HFF-Myc (cell line): ENCODE measurements around the gene CHN2.

Source experiments
- DNase-seq: peaks from one replicate; pipeline ENCODE4 v3.0.0-alpha.2; 2011; ENCODE audit warnings: low read depth; ENCODE audit errors: extremely low read depth
- H3K4me3 ChIP-seq: replicated peaks from 2 replicates; pipeline ENCODE4 v1.5.1; 2011; ENCODE audit warnings: low read depth, mild to moderate bottlenecking, control low read depth, low read length
- TF ChIP-seq, protein P1 (sequence below): IDR thresholded peaks from 2 replicates; pipeline ENCODE4 v1.5.1; 2012; ENCODE audit warnings: mild to moderate bottlenecking, low read depth, low read length, control low read depth; ENCODE audit errors: missing control alignments

CHN2 gene

DNA sequence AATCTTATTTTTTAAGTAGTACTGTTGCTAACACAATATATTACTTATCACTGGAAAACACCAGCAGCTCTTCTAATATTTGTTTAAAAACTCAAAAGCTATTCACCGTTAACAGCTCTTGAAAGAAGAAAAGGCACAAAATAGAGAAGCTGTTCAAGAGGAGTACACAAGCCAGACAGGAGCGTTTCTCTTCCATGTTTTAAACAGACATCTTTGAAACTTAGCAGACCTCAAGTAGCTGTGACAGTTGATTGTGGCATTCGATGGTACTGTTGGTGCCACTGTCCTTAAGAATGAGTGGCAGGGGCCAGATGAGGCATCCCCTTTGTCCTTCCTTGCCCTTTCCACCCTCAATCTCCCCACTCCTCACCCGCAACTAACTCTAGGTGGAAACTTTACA is 287.5 kb downstream of the CHN2 start:
- TF ChIP-seq, protein P1, sequence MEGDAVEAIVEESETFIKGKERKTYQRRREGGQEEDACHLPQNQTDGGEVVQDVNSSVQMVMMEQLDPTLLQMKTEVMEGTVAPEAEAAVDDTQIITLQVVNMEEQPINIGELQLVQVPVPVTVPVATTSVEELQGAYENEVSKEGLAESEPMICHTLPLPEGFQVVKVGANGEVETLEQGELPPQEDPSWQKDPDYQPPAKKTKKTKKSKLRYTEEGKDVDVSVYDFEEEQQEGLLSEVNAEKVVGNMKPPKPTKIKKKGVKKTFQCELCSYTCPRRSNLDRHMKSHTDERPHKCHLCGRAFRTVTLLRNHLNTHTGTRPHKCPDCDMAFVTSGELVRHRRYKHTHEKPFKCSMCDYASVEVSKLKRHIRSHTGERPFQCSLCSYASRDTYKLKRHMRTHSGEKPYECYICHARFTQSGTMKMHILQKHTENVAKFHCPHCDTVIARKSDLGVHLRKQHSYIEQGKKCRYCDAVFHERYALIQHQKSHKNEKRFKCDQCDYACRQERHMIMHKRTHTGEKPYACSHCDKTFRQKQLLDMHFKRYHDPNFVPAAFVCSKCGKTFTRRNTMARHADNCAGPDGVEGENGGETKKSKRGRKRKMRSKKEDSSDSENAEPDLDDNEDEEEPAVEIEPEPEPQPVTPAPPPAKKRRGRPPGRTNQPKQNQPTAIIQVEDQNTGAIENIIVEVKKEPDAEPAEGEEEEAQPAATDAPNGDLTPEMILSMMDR, result no peak
- H3K4me3 ChIP-seq, result no peak overlapping the region
- no peak for DNase-seq

DNA sequence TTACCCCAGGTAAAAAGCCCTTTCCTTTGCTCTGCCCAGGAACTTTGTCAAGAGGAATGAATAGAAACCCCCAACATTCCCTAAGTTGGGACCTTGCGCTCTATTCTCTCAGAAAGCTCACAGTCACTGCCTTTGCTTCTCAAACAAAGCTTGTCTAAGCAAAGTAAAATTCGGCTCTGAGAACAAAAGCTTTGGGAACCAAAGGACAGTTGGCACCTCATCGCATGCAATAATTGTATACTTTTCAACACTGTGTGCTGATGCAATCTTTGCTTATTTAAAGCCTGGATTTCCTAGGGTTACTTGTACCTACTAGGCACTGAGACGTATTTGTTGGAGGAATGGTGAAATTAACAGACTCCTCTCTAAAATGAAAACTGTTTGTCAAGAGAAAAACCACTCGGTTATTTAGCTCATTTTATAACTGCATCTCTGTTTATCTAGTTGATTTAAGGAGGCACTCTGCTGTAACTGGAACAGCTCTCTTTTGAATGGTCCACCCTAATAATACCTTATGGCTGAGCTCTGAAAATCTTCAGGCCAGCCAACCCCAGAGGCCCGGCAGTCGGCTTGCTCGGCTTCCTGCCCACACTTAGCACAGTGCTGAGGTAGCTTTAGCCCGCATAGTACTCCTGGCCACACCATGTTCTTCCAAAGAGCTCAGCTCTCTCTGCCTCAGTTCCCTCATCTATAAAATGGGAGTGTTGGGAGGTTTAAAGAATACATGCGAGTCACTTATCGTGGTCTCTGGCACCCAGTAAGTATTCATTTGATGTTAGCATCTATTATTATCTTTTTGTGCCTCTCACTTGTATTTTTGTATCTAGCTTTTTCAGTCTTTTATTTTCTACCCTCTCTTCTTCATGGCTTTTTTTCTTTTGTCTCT is 288.9 kb downstream of the CHN2 start:
- H3K4me3 ChIP-seq, result no peak overlapping the region
- DNase-seq, result no peak
- TF ChIP-seq, protein P1, result no peak

- TF ChIP-seq, protein P1, result no peak
Measured at GRCh38 chr7:29484280-29484679, 289.7 kb downstream of the CHN2 start.

DNA sequence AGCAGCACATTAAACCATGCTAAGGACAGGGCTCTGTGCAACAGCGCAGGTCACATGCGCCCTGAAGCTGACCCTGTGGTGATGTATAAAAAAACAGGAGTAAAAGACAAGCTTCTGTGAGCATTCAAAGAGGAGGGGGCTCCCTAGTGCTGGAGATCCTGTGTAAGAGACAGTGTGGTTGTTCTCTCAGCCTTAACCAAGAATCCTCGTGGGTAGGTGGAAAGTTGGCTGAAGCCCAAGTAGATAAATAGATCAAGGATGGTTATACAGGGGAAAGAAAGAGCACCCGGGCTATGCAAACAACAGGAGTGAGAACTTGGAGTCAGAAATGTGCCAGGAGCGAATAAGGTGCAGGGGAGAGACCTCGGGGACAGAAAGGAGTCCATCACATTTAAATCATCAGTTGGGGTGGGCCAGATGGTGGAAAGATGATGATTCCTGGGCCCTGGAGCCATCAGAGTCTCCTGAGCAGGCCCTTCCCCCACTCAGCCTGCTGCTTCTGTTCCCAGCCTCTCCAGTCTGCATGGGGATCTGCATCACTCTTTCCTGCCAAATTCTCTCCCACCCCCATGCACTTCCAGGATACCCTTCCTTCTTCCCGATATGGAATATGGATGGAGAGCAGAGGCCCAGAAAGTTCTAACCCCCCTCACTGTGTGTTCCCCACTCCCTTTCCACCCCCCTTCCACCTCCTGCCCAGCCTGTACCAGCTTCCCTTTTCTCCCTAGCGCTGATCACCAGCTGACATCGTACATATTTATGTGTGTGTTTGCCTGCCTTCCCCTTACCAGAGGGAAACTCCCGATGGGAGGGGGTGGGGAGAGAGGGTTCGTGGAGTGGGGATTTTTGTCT is 291.0 kb downstream of the CHN2 start:
- DNase-seq, result no peak
- TF ChIP-seq, protein P1, result no peak
- H3K4me3 ChIP-seq, result no peak overlapping the region

More at GRCh38 chr7:29484280-29484679, 289.7 kb downstream of the CHN2 start:
- no peak overlapping the region for H3K4me3 ChIP-seq
- no peak for DNase-seq

- TF ChIP-seq, protein P1, result no peak
- DNase-seq, result no peak
Measured at GRCh38 chr7:29486191-29486700, 291.7 kb downstream of the CHN2 start.

GRCh38 chr7:29487424-29487823 is 292.8 kb downstream of the CHN2 start:
- TF ChIP-seq, protein P1, result no peak
- H3K4me3 ChIP-seq, result no peak overlapping the region
- DNase-seq, result no peak

More at GRCh38 chr7:29486191-29486700, 291.7 kb downstream of the CHN2 start:
- no peak overlapping the region for H3K4me3 ChIP-seq
